T1000 (cell line): ENCODE data around the gene HCRTR1.
A peak's percentile ranks its signal among the peaks of the same experiment; 100 is the strongest.

Source experiments
- DNase-seq: peaks from one replicate; lab custom pipeline; 2025; ENCODE audit warnings: mixed read lengths; lab: John Stamatoyannopoulos, UW

The HCRTR1 gene

GRCh38 chr1:31667065-31667785, 49.7 kb downstream of the HCRTR1 start:
- no peak for DNase-seq

GRCh38 chr1:31668303-31668883, 50.9 kb downstream of the HCRTR1 start:
- DNase-seq, result no peak

- no peak for DNase-seq
Observed at GRCh38 chr1:31669433-31669785, 51.9 kb downstream of the HCRTR1 start.

- DNase-seq, result peak; percentile 46
Observed at GRCh38 chr1:31669786-31670592, 52.5 kb downstream of the HCRTR1 start.

GRCh38 chr1:31670593-31670964, 53.1 kb downstream of the HCRTR1 start:
- DNase-seq, result no peak

GRCh38 chr1:31671147-31671546, 53.7 kb downstream of the HCRTR1 start:
- no peak for DNase-seq

- no peak for DNase-seq
Observed at GRCh38 chr1:31671561-31672201, 54.2 kb downstream of the HCRTR1 start.

- no peak for DNase-seq
Observed at GRCh38 chr1:31672986-31673385, 55.5 kb downstream of the HCRTR1 start.

- DNase-seq, result no peak
Observed at GRCh38 chr1:31673433-31673832, 55.9 kb downstream of the HCRTR1 start.

GRCh38 chr1:31674626-31675025, 57.1 kb downstream of the HCRTR1 start:
- DNase-seq, result peak; percentile 57

- no peak for DNase-seq
Observed at GRCh38 chr1:31675161-31675560, 57.7 kb downstream of the HCRTR1 start.

GRCh38 chr1:31675756-31676155, 58.3 kb downstream of the HCRTR1 start:
- DNase-seq, result no peak
